Skeletal muscle cell (primary cell): ENCODE data around the gene USH1G.
"Not testable (repeated sequence)": the region's sequence is repeated elsewhere in the genome, so short reads cannot be mapped to it uniquely, and the experiment has no call there.

Experiments used
- DNase-seq: peaks from one replicate; pipeline ENCODE4 v3.0.0-alpha.2; 2010; ENCODE audit warnings: low read depth
- H3K4me3 ChIP-seq: 2 replicates; pipeline ENCODE4 v1.5.1; 2011; ENCODE audit warnings: low read depth, mild to moderate bottlenecking, control low read depth, low read length, moderate library complexity

USH1G gene

GRCh38 chr17:74909097-74909496, 14.0 kb downstream of the USH1G start:
- DNase-seq, H3K4me3 ChIP-seq: not testable (repeated sequence)

- H3K4me3 ChIP-seq: no peak overlapping the region
- no peak for DNase-seq
Observed at GRCh38 chr17:74907012-74907411, 16.0 kb downstream of the USH1G start.

- DNase-seq, H3K4me3 ChIP-seq: not testable (repeated sequence)
Observed at GRCh38 chr17:74906214-74906793, 16.8 kb downstream of the USH1G start.

GRCh38 chr17:74904687-74905409, 18.2 kb downstream of the USH1G start:
- H3K4me3 ChIP-seq: no peak overlapping the region
- DNase-seq: no peak

- H3K4me3 ChIP-seq: no peak overlapping the region
- DNase-seq: no peak
Observed at GRCh38 chr17:74903671-74904070, 19.4 kb downstream of the USH1G start.

GRCh38 chr17:74903034-74903433, 20.0 kb downstream of the USH1G start:
- no peak overlapping the region for H3K4me3 ChIP-seq
- DNase-seq: no peak

GRCh38 chr17:74901353-74902135, 21.5 kb downstream of the USH1G start:
- no peak for DNase-seq
- no peak overlapping the region for H3K4me3 ChIP-seq

- H3K4me3 ChIP-seq: no peak overlapping the region
- DNase-seq: no peak
Observed at GRCh38 chr17:74900208-74900607, 22.8 kb downstream of the USH1G start.

GRCh38 chr17:74898376-74898946, 24.6 kb downstream of the USH1G start:
- no peak for DNase-seq

GRCh38 chr17:74893936-74894671, 29.0 kb downstream of the USH1G start:
- no peak overlapping the region for H3K4me3 ChIP-seq
- no peak for DNase-seq

More at GRCh38 chr17:74898376-74898946, 24.6 kb downstream of the USH1G start:
- H3K4me3 ChIP-seq: no peak overlapping the region

- no peak for DNase-seq
Observed at GRCh38 chr17:74892974-74893911, 29.8 kb downstream of the USH1G start, which contains the start of gene FADS6. FADS6 (minus strand) TSS chr17:74893633; CDS start chr17:74893595, 38 bp downstream.

GRCh38 chr17:74892013-74892841, 30.8 kb downstream of the USH1G start:
- DNase-seq: no peak
- H3K4me3 ChIP-seq: no peak overlapping the region

More at GRCh38 chr17:74892974-74893911, 29.8 kb downstream of the USH1G start, which contains the start of gene FADS6:
- H3K4me3 ChIP-seq: peak within 1 kb of the TSS; percentile 7

GRCh38 chr17:74890554-74890953, 32.5 kb downstream of the USH1G start:
- DNase-seq: no peak
- no peak overlapping the region for H3K4me3 ChIP-seq

GRCh38 chr17:74888469-74888868, 34.6 kb downstream of the USH1G start:
- H3K4me3 ChIP-seq: no peak overlapping the region
- no peak for DNase-seq

- DNase-seq: no peak
Observed at GRCh38 chr17:74883241-74883745, 39.8 kb downstream of the USH1G start.

GRCh38 chr17:74882517-74883240, 40.4 kb downstream of the USH1G start:
- no peak for DNase-seq
- H3K4me3 ChIP-seq: no peak overlapping the region

More at GRCh38 chr17:74883241-74883745, 39.8 kb downstream of the USH1G start:
- no peak overlapping the region for H3K4me3 ChIP-seq

GRCh38 chr17:74881073-74881472, 42.0 kb downstream of the USH1G start:
- no peak overlapping the region for H3K4me3 ChIP-seq
- no peak for DNase-seq
